ENCODE measurements around the gene SNED1. TPM values are rescaled to one million over a fixed set of nuclear protein-coding genes. Genes with fewer than 3 reads are reported as not detected.

The SNED1 gene
- total RNA-seq, 4 donors from 2014 or later, result 9.0 to 18.4 (median 17.1) TPM

DNA sequence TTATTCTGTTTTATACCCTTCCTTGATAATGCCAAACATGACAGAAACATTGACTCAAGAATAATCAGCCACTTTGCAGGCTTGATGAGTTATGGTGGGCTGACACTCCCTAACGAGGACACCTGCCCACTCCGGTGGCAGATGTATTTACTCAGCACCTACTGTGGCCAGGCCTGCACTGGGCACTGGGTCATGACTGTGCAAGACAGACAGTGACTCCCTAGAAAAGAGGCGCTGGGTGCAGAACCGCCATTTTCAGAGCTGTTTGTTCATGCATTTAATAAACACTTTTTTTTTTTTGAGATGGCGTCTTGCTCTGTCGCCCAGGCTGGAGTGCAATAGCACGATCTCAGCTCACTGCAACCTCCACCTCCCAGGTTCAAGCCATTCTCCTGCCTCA is 32.5 kb downstream of the SNED1 start:
- no peak overlapping the region for H3K4me3 ChIP-seq (ENCODE audit: low read depth, poor library complexity, severe bottlenecking)
- TF ChIP-seq POLR2A (IDR thresholded peaks at IDR 0.05), result no peak
- TF ChIP-seq, protein P1, sequence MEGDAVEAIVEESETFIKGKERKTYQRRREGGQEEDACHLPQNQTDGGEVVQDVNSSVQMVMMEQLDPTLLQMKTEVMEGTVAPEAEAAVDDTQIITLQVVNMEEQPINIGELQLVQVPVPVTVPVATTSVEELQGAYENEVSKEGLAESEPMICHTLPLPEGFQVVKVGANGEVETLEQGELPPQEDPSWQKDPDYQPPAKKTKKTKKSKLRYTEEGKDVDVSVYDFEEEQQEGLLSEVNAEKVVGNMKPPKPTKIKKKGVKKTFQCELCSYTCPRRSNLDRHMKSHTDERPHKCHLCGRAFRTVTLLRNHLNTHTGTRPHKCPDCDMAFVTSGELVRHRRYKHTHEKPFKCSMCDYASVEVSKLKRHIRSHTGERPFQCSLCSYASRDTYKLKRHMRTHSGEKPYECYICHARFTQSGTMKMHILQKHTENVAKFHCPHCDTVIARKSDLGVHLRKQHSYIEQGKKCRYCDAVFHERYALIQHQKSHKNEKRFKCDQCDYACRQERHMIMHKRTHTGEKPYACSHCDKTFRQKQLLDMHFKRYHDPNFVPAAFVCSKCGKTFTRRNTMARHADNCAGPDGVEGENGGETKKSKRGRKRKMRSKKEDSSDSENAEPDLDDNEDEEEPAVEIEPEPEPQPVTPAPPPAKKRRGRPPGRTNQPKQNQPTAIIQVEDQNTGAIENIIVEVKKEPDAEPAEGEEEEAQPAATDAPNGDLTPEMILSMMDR (IDR thresholded peaks at IDR 0.05), result no peak
- peak in 1 of 2 donors; percentile 58 for DNase-seq (ENCODE audit: low spot score in 2 of 2)
- intact Hi-C loops (cut with DNase I; ENCODE audit: low total_unique reads), result no loop called here
- WGBS, 2 donors, result 91 to 95% methylated on average over 7 of the region's 7 CpGs

DNA sequence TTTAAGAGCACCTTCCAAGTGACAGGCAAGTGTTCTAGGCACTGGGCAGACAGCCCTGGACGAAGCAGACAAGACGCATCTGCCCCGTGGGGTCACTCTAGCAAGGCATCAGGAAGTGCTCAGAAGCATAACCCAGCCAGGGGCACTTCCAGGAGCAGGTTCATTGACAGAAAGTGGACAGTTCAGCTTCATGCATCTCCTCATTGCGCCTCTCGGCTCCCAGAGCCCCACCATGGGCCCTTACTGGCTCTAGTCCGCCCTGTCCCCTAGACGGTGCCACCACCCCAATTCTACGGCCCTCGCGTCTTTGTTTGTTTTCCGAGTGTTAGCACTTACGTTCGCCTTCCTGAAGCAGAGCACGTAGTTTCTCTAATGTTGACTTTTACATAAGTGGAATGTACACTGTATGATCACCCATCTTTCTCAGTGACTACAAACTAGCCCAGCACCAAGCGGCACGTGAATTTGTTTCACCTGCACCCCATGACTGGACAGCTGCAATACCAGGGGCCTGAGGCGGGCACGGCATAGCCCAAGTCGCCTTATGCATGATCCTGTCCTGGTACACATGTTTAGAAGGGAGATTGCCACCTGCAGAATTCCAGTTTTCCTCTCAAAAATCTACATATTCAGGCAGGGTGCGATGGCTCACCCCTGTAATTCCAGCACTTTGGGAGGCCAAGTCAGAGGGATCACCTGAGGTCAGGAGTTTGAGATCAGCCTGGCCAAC is 33.2 kb downstream of the SNED1 start:
- DNase-seq (ENCODE audit: low spot score in 2 of 2), result peak; percentile 10 to 54
- TF ChIP-seq, protein P1 (IDR thresholded peaks at IDR 0.05), result no peak
- TF ChIP-seq POLR2A (IDR thresholded peaks at IDR 0.05), result no peak
- intact Hi-C loops (cut with DNase I; ENCODE audit: low total_unique reads), result no loop called here
- H3K4me3 ChIP-seq (ENCODE audit: low read depth, poor library complexity, severe bottlenecking), result no peak overlapping the region
- 88 to 94% methylated on average over 20 of the region's 20 CpGs for WGBS, 2 donors

DNA sequence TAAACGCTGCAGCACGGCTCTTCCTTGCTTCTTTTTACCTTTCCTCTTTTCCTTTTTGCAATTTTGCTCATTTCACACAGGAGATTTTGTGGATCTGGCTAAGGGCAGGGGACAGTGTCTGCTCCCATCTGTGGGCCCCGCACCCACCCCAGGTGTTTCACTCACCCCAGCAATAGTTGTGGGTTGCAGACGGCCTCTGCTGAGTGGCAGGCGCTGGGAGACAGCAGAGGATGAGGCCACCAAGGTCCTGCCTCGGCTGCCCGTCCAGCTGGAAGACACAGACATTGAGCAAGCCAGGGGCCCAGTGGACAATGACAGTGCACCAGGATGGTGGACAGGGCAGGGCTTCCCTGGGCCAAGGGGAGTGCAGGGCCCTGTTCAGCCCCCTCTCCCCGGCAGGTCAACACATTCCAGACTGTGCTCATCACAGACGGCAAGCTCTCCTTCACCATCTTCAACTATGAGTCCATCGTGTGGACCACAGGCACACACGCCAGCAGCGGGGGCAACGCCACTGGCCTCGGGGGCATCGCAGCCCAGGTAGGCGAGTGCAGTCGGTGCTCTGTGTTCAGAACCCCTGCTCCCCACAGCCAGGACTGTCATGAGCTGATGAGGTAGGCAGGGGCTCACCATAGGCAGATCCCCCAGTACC is 35.0 kb downstream of the SNED1 start:
- intact Hi-C loops (cut with DNase I; ENCODE audit: low total_unique reads), result no loop called here
- no peak overlapping the region for H3K4me3 ChIP-seq (ENCODE audit: low read depth, poor library complexity, severe bottlenecking)
- no peak for TF ChIP-seq POLR2A (IDR thresholded peaks at IDR 0.05)
- peak in 1 of 2 donors; percentile 13 for DNase-seq (ENCODE audit: low spot score in 2 of 2)
- 87 to 93% methylated on average over 10 to 17 of the region's 17 CpGs for WGBS, 2 donors

DNA sequence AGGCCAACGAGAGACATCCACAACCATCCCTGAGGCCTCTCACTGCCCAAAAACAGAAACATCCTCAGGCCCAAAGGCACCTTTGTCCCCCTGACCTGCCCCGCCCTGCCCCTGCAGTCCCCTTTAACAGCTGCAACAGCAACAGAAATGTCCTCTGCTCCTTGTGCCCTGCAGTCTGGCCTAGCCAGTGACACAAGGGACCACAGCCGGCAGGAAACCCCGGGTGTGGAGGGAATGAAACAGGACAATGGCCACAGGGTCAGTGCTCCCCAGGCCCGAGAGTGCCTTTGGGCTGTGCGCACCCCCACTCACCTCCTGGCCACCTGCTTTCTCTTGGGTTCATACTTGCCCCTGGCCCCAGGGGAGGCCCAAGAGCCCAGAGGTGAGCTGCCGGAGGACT is 35.6 kb downstream of the SNED1 start:
- no peak for TF ChIP-seq POLR2A (IDR thresholded peaks at IDR 0.05)
- TF ChIP-seq, protein P1 (IDR thresholded peaks at IDR 0.05), result no peak
- H3K4me3 ChIP-seq (ENCODE audit: low read depth, poor library complexity, severe bottlenecking), result no peak overlapping the region
- 83 to 85% methylated on average over 6 to 7 of the region's 7 CpGs for WGBS, 2 donors
- DNase-seq (ENCODE audit: low spot score in 2 of 2), result peak; percentile 9 to 65
- intact Hi-C loops (cut with DNase I; ENCODE audit: low total_unique reads), result no loop called here

DNA sequence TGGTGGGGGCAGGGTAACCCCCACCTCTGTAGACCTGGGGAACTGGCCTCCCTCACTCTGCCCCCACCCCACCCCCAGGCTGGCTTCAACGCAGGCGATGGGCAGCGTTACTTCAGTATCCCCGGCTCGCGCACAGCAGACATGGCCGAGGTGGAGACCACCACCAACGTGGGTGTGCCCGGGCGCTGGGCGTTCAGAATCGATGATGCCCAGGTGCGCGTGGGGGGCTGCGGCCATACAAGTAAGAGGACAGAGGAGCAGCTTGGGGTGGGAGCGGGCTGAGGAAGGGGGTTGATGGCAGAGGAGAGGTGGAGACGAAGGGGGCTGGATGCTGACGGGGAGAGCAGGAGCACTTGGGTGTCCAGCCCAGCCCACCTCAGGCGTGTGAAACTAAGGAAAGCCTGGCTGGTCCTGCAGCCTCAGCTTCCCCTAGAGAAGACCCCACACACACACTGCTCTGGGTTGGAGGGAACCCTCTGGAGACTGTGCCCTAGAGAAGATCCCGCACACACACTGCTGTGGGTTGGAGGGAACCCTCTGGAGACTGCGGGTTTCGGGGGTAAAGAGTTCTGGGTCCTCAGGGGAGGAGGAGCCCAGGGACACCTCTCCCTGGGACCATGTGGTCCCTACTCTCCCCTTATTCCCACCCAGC is 36.2 kb downstream of the SNED1 start:
- peak; percentile 10 to 75 for DNase-seq (ENCODE audit: low spot score in 2 of 2)
- intact Hi-C loops (cut with DNase I; ENCODE audit: low total_unique reads), result no loop called here
- WGBS, 2 donors, result 92% methylated on average over 22 of the region's 22 CpGs
- no peak overlapping the region for H3K4me3 ChIP-seq (ENCODE audit: low read depth, poor library complexity, severe bottlenecking)
- no peak for TF ChIP-seq POLR2A (IDR thresholded peaks at IDR 0.05)
- TF ChIP-seq, protein P1 (IDR thresholded peaks at IDR 0.05), result no peak

DNA sequence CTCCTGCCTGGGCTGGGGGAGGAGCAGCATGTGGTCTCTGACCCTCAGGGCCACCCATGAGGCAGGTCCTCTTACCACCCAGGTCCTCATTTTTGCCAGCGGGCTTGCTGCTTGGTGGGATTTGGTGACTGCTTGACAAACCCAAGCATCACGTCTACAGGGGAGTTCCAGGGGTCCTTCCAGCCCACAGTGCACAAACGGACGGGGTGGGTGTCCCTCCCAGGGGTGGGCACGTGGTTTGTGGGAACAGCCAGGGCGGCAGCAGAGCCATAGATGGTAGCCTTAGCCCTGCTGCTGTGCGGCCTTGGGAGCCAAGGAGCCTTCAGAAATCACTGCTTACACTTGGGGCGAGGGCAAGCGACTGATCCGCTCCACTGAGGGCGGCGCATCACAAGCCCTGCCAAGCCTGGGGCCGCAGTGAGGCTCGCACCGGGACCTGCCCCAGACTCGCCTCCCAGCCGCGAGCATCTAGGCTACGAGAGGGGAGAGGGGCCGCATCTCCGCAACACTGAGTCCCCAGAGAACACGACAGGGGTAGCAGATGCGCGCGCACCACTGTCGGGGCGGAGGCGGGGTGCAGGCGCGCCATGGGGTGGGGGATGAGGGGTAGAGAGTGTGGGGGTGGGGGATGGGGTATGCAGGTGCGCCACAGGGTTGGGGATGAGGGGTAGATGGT is 36.9 kb downstream of the SNED1 start:
- WGBS, 2 donors, result 51 to 52% methylated on average over 27 to 31 of the region's 31 CpGs
- intact Hi-C loops (cut with DNase I; ENCODE audit: low total_unique reads), result no loop called here
- H3K4me3 ChIP-seq (ENCODE audit: low read depth, poor library complexity, severe bottlenecking), result no peak overlapping the region
- peak; percentile 11 to 75 for DNase-seq (ENCODE audit: low spot score in 2 of 2)
- TF ChIP-seq, protein P1 (IDR thresholded peaks at IDR 0.05), result no peak
- no peak for TF ChIP-seq POLR2A (IDR thresholded peaks at IDR 0.05)

Measured in lower leg skin (tissue), 4 donors.